Fibroblast of villous mesenchyme (primary cell): ENCODE measurements around the gene ZPBP2. TPM values are rescaled to one million over a fixed set of nuclear protein-coding genes. Genes with fewer than 3 reads are reported as not detected.

ENCODE experiments used
- DNase-seq: peaks from one replicate; pipeline ENCODE4 v3.0.0-alpha.2; 2010; ENCODE audit warnings: low read depth
- H3K4me3 ChIP-seq: 2 replicates; pipeline ENCODE4 v1.5.1; 2011; ENCODE audit warnings: low read depth, mild to moderate bottlenecking, low read length
- CTCF ChIP-seq: IDR thresholded peaks from 2 replicates; pipeline ENCODE4 v1.5.1; 2012; ENCODE audit warnings: low read depth, mild to moderate bottlenecking, low read length; ENCODE audit not compliant: insufficient read depth
- total RNA-seq: library from RNA; depleted of rRNA; stranded (reverse); fragments of >200 nt; gene quantifications from 2 replicates; pipeline ENCODE4 v1.2.3, GENCODE V29; 2012

Gene ZPBP2
- total RNA-seq, 1 donor = not detected

DNA sequence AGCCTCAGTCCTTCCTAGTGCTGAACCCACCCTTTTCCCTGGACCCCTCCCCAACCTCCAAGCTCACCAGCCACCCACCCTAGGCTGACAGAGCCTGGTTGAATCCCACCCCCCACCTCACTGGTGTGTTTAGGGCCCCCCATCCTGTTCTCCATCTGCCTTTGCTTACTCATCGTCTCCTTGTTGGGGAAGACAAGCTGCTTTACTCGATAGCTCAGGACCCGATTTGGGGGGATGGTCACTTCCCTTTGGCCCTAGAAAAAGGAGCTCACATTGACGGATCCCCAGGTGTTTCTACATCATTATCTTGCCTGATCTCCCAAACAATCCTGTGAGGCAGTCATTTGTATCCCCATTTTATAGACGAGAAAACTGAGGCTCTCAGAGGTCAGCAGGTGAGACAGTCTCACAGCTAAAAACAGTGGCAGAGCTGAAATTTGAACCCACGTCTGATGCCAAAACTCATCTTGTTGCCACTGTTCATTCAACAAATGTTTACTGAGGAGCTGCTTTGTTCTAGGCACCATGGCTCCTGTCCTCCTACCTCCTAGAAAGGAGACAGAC is 40.9 kb downstream of the ZPBP2 start:
- no peak for TF ChIP-seq CTCF
- DNase-seq = no peak
- no peak overlapping the region for H3K4me3 ChIP-seq

GRCh38 chr17:39913989-39914388 is 46.0 kb downstream of the ZPBP2 start:
- TF ChIP-seq CTCF = no peak
- no peak for DNase-seq
- no peak overlapping the region for H3K4me3 ChIP-seq

GRCh38 chr17:39915559-39915958 is 47.6 kb downstream of the ZPBP2 start:
- no peak for TF ChIP-seq CTCF

DNA sequence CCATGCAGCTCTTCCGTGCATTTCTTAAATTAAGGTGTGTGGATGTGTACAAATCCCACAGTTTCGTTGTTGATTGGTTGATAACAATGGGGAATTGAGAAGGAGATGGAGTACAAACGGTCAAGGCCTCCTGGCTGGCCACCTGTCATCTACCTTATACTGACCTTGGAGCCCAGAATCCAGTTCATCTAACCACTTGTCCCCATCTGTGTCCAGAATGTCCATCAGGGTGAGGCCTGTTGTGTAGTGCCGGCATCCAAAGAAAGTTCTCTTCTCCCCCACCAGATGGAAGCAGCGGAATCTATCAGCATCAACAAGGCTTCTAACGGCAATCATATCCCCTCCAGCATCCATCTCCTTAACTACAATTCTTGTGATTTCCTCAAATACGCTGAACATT is 48.9 kb downstream of the ZPBP2 start:
- no peak overlapping the region for H3K4me3 ChIP-seq
- DNase-seq = peak; percentile 14
- TF ChIP-seq CTCF = peak; percentile 11

More at GRCh38 chr17:39915559-39915958, 47.6 kb downstream of the ZPBP2 start:
- no peak for DNase-seq
- H3K4me3 ChIP-seq = no peak overlapping the region

- no peak overlapping the region for H3K4me3 ChIP-seq
- no peak for DNase-seq
- no peak for TF ChIP-seq CTCF
These were observed 51.2 kb downstream of the ZPBP2 start for GRCh38 chr17:39919087-39919683.

DNA sequence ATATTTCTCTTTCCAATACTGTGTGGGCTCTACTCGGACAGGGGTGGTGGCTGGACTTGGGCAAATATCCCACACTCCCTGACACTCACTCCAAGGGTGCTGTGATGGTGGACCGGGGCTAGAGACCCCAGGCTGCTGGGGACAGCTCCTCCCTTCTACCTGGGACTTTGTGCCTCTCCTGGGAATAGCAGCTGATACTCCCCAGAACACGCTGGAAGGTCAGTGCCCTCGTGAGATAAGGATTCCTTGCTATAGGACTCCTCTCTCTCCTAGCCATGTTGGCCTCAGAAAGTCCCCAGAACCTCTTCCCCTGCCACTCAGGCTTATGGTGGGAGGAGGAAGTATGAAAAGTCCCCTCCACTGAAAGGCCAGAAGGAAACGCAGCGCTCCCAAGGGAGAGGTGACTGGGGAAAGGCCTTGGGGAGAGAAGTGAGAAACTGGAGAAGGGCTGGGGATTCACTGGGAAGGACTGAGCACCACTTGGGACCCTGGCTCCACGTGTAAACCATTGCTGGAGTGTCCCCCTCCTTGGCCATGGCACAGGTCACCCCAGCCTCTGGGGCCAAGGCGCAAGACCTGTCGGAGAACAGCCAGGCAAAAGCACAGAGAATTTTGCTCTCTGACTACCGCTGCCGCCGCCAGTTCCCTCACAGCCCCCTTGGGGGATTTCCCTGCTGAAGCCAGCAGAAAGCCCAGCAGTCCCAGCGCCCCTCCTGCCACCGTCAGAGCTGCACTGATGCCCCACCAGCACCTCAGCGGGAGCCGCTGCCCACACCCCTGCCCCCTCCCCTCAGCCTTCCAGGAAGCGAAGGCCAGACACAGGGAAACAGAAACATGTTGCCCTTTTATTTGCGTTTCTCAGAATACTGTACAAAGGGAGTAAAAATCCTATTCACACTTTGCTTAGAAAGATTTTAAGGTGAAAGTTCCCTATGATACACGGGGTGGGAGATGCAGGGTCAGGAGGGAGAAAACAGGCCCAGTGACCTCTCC is 52.5 kb downstream of the ZPBP2 start:
- no peak for DNase-seq
- H3K4me3 ChIP-seq = no peak overlapping the region
- TF ChIP-seq CTCF = no peak
